Tibial nerve (tissue), 4 donors: ENCODE measurements around the gene MICU2. TPM values are rescaled to one million over a fixed set of nuclear protein-coding genes. Genes with fewer than 3 reads are reported as not detected.

ENCODE experiments used
- DNase-seq, 2 donors: peaks; one replicate each; pipeline ENCODE4 v3.0.0-alpha.2; 2019; ENCODE audit warnings: low spot score in 2 of 2
- H3K27ac ChIP-seq, 4 donors: fragments of 200-600 bp; sonication (generic) in 3 of 4; one replicate each; pipeline ENCODE4 v1.5.1; 2017 to 2019; ENCODE audit warnings: mild to moderate bottlenecking in 1 of 4
- H3K27me3 ChIP-seq, 2 donors: fragments of 200-600 bp; sonication (generic) in 1 of 2; one replicate each; pipeline versions ENCODE4 v1.5.1 to v1.6.0; 2017 to 2019
- H3K36me3 ChIP-seq, 3 donors: fragments of 200-600 bp; sonication (generic); one replicate each; pipeline ENCODE4 v1.5.1; 2018 to 2019
- H3K4me1 ChIP-seq, 4 donors: fragments of 200-600 bp; sonication (generic) in 3 of 4; one replicate each; pipeline ENCODE4 v1.5.1; 2017 to 2019
- H3K4me3 ChIP-seq, 4 donors: fragments of 200-600 bp; sonication (generic) in 3 of 4; one replicate each; pipeline ENCODE4 v1.5.1; 2017 to 2019; ENCODE audit warnings: mild to moderate bottlenecking in 1 of 4, moderate library complexity in 1 of 4
- H3K9me3 ChIP-seq, 4 donors: fragments of 200-600 bp; sonication (generic) in 3 of 4; one replicate each; pipeline ENCODE4 v1.5.1; 2017 to 2019
- EP300 ChIP-seq, 2 donors: sonication (generic); formaldehyde crosslinking; IDR thresholded peaks; one replicate each; pipeline ENCODE4 v1.6.1; 2017; ENCODE audit warnings: antibody characterized with exemption in 2 of 2, mild to moderate bottlenecking in 1 of 2
- POLR2A ChIP-seq, 2 donors: fragments of 450-650 bp; IDR thresholded peaks; one replicate each; pipeline ENCODE4 v1.6.1; 2017; ENCODE audit warnings: antibody characterized with exemption in 2 of 2, mild to moderate bottlenecking in 2 of 2, moderate library complexity in 2 of 2
- WGBS, 2 donors: methylation state at CpG; one replicate each; pipeline ENCODE4 v1.1.5; 2018; 5-methylcytosine and 5-hydroxymethylcytosine counted together
- total RNA-seq, 4 donors: library from RNA; depleted of rRNA; stranded (reverse); fragments of >200 nt; gene quantifications; one replicate each; pipeline ENCODE4 v1.1.0, GENCODE V29; 2016
- TF ChIP-seq, protein P1 (sequence below), 5 experiments: fragments of 200-600 bp in 3 of 5; fragments of 450-650 bp in 2 of 5; sonication (generic) in 3 of 5; IDR thresholded peaks; one replicate each; pipeline ENCODE4 v1.5.1; 2016 to 2019; ENCODE audit warnings: antibody characterized with exemption in 5 of 5, mild to moderate bottlenecking in 3 of 5, moderate library complexity in 2 of 5

MICU2 gene
- total RNA-seq, 4 donors from 2014 or later = 57.3 to 85.2 (median 71.1) TPM

DNA sequence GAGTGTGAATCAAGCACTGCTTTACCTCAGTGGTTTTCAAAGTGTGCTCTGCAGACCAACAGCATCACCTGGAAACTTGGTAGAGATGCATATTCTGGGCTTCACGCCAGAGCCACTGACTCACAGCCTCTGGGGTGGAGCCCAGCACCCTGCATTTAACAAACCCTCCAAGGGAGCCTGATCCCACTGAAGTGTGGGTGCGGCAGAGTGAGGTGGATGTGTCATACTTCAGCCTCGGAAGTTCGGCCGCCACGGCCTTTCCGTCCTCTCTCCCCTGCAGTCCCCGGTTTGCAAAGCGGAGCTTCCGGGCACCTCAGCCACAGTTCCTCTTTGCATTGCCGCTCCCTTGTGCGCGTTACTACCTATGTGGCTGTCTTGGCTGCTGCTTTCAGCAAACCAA, 33.3 kb upstream of the MICU2 start:
- H3K4me3 ChIP-seq = no peak overlapping the region
- DNase-seq = no peak
- H3K4me1 ChIP-seq = peaks cover 0 to 3% (median 0%) of the 10 kb centered on the region in 4 donors
- peaks cover 0 to 2% (median 0%) of the 10 kb centered on the region in 4 donors for H3K9me3 ChIP-seq
- H3K27me3 ChIP-seq = no peaks in the 10 kb centered on the region
- H3K27ac ChIP-seq = no peak overlapping the region
- WGBS, 2 donors = 84 to 93% methylated on average over 13 of the region's 13 CpGs
- TF ChIP-seq, protein P1, sequence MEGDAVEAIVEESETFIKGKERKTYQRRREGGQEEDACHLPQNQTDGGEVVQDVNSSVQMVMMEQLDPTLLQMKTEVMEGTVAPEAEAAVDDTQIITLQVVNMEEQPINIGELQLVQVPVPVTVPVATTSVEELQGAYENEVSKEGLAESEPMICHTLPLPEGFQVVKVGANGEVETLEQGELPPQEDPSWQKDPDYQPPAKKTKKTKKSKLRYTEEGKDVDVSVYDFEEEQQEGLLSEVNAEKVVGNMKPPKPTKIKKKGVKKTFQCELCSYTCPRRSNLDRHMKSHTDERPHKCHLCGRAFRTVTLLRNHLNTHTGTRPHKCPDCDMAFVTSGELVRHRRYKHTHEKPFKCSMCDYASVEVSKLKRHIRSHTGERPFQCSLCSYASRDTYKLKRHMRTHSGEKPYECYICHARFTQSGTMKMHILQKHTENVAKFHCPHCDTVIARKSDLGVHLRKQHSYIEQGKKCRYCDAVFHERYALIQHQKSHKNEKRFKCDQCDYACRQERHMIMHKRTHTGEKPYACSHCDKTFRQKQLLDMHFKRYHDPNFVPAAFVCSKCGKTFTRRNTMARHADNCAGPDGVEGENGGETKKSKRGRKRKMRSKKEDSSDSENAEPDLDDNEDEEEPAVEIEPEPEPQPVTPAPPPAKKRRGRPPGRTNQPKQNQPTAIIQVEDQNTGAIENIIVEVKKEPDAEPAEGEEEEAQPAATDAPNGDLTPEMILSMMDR (IDR thresholded peaks at IDR 0.05) = no peak
- TF ChIP-seq EP300 (IDR thresholded peaks at IDR 0.05) = no peak
- no peak for TF ChIP-seq POLR2A (IDR thresholded peaks at IDR 0.05)
- no peaks in the 10 kb centered on the region for H3K36me3 ChIP-seq

DNA sequence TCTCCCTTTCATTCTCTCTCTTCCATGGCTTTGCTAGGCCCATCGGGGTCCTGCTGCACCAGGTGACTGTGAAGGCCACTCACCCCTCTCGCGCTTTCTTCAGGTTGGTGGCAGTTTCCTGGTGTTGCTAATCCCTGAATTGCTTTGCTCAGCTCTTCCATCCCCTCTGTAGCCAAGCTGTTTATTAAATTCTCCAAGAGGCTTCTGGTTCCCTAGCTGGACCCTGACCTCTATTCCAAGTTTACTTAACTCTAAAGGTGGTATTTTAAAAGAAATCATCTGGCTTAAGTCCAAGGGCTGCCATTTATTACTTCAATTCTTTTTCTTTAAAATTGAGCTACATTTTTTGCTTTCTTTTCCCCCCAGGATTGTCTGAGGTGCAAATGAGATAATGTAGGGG, 32.7 kb upstream of the MICU2 start:
- DNase-seq = no peak
- H3K9me3 ChIP-seq = peaks cover 0 to 8% (median 0%) of the 10 kb centered on the region in 4 donors
- H3K4me1 ChIP-seq = peaks cover 0 to 3% (median 0%) of the 10 kb centered on the region in 4 donors
- H3K27ac ChIP-seq = no peak overlapping the region
- 81 to 93% methylated on average over 3 of the region's 3 CpGs for WGBS, 2 donors
- no peak overlapping the region for H3K4me3 ChIP-seq
- TF ChIP-seq, protein P1 (IDR thresholded peaks at IDR 0.05) = no peak
- no peaks in the 10 kb centered on the region for H3K27me3 ChIP-seq
- no peaks in the 10 kb centered on the region for H3K36me3 ChIP-seq

DNA sequence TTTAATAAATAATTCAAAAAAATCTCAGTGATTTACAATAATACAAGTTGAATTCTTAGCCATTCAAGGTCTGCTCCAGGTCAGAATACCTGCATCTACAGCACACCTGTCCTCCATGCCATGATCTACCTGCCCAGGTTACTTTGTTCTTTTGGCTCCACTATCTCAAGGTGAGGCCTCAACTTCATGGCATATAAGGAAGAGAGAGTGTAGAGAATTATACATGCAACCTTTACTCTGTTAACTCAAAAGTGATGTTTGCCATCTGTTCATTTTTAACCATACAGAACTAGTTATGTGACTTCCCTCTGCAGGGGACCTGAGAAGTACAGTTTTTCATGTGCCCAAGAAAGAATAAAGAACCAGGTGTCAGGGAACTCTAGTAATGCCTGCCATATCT, 28.2 kb upstream of the MICU2 start:
- H3K36me3 ChIP-seq = no peaks in the 10 kb centered on the region
- H3K4me1 ChIP-seq = no peaks in the 10 kb centered on the region
- no peak overlapping the region for H3K4me3 ChIP-seq
- TF ChIP-seq, protein P1 (IDR thresholded peaks at IDR 0.05) = no peak
- no peak for TF ChIP-seq POLR2A (IDR thresholded peaks at IDR 0.05)
- TF ChIP-seq EP300 (IDR thresholded peaks at IDR 0.05) = no peak
- H3K27ac ChIP-seq = no peak overlapping the region
- no peak for DNase-seq
- H3K27me3 ChIP-seq = no peaks in the 10 kb centered on the region
- H3K9me3 ChIP-seq = peaks cover 0 to 19% (median 0%) of the 10 kb centered on the region in 4 donors

DNA sequence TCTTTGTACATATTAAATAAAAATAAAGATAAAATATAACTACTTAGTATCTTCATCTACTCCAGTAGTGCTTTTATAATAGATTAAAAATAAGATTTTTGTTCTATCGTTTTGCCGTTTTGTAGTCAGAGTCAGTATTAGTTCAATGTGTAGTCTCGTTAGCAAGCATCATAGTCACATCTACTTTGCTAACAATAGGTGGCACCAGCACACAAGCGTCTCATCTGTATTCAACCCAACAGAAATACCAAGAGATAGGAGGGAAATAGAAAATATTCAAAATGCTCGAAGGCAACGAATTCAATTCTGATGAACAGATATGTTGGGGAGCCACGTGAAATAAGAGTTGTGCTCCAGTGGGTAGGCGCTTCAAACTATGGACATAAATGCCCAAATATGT, 21.4 kb upstream of the MICU2 start:
- H3K4me3 ChIP-seq = no peak overlapping the region
- H3K36me3 ChIP-seq = no peaks in the 10 kb centered on the region
- TF ChIP-seq POLR2A (IDR thresholded peaks at IDR 0.05) (no peak), EP300 (IDR thresholded peaks at IDR 0.05) (no peak)
- TF ChIP-seq, protein P1 (IDR thresholded peaks at IDR 0.05) = no peak
- DNase-seq = no peak
- H3K4me1 ChIP-seq = no peaks in the 10 kb centered on the region
- no peaks in the 10 kb centered on the region for H3K27me3 ChIP-seq
- H3K9me3 ChIP-seq = no peaks in the 10 kb centered on the region
- WGBS, 2 donors = 51 to 54% methylated on average over 8 of the region's 8 CpGs
- no peak overlapping the region for H3K27ac ChIP-seq

DNA sequence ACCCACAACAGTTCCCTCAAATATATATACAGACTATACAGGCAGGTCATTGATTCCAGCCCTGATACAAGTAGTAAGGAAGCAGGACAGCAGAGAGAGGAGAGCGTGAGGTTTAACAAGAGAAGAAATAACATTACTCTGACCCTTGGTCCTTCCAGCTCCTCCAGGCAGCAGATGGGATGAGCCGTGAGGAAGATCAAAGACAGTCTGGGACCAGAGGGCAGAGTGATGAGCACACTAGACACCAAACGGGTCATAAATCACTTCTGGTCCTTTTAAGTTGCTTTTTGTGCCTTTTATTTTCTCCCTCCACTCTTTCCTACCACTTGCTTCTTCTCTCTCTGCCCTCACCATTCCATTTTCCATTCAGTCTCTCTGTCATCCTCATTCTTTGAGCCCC, 16.9 kb upstream of the MICU2 start:
- no peaks in the 10 kb centered on the region for H3K9me3 ChIP-seq
- no peak for TF ChIP-seq EP300 (IDR thresholded peaks at IDR 0.05)
- TF ChIP-seq POLR2A (IDR thresholded peaks at IDR 0.05) = no peak
- TF ChIP-seq, protein P1 (IDR thresholded peaks at IDR 0.05) = no peak
- H3K27me3 ChIP-seq = no peaks in the 10 kb centered on the region
- H3K4me1 ChIP-seq = no peaks in the 10 kb centered on the region
- H3K4me3 ChIP-seq = no peak overlapping the region
- 43 to 44% methylated on average over 3 of the region's 3 CpGs for WGBS, 2 donors
- H3K27ac ChIP-seq = no peak overlapping the region
- H3K36me3 ChIP-seq = no peaks in the 10 kb centered on the region
- no peak for DNase-seq
